C4-2B (cell line): Measurements from ENCODE around the gene PCDHGA3.

ENCODE experiments used
- ZFX ChIP-seq: fragments of 450-650 bp; IDR thresholded peaks from 2 replicates; pipeline ENCODE4 v1.6.1; 2017
- TF ChIP-seq, protein P1 (sequence below): fragments of 450-650 bp; conservative IDR thresholded peaks from 2 replicates; pipeline ENCODE4 v1.5.1; 2017; ENCODE audit warnings: mild to moderate bottlenecking

DNA sequence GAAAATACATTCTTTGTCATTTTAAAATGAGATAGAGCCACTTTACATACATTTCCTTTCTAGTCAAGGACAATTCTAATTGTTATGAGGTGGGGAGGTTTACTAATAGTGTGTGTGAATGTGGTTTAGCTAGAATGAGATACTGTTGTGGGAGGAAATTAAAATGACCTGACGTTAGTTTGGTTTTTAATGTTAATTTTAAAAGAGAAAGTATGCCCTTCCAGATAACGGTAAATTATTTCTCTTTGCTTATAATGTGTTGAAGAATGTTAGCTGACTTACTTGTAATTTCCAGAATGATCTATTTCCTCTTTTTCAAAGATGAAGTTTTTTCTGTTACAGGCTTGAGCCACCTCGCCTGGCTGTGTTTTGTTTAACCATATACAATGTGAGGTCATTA is 21.4 kb upstream of the PCDHGA3 start:
- TF ChIP-seq, protein P1, sequence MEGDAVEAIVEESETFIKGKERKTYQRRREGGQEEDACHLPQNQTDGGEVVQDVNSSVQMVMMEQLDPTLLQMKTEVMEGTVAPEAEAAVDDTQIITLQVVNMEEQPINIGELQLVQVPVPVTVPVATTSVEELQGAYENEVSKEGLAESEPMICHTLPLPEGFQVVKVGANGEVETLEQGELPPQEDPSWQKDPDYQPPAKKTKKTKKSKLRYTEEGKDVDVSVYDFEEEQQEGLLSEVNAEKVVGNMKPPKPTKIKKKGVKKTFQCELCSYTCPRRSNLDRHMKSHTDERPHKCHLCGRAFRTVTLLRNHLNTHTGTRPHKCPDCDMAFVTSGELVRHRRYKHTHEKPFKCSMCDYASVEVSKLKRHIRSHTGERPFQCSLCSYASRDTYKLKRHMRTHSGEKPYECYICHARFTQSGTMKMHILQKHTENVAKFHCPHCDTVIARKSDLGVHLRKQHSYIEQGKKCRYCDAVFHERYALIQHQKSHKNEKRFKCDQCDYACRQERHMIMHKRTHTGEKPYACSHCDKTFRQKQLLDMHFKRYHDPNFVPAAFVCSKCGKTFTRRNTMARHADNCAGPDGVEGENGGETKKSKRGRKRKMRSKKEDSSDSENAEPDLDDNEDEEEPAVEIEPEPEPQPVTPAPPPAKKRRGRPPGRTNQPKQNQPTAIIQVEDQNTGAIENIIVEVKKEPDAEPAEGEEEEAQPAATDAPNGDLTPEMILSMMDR = no peak
- TF ChIP-seq ZFX = no peak
